A549 treated with GW870086 at 1 μM for 4 hours (cell line): Measurements from ENCODE around the gene ANOS1. TPM values are rescaled to one million over a fixed set of nuclear protein-coding genes. Genes with fewer than 3 reads are reported as not detected.

Experiments
- total RNA-seq: library from RNA; stranded (reverse); fragments of 200-300 nt; extraction: Qiagen RNA extraction; gene quantifications from 5 replicates; pipeline ENCODE4 v1.2.3, GENCODE V29; 2022; ENCODE audit warnings: low read depth

The ANOS1 gene, protein sequence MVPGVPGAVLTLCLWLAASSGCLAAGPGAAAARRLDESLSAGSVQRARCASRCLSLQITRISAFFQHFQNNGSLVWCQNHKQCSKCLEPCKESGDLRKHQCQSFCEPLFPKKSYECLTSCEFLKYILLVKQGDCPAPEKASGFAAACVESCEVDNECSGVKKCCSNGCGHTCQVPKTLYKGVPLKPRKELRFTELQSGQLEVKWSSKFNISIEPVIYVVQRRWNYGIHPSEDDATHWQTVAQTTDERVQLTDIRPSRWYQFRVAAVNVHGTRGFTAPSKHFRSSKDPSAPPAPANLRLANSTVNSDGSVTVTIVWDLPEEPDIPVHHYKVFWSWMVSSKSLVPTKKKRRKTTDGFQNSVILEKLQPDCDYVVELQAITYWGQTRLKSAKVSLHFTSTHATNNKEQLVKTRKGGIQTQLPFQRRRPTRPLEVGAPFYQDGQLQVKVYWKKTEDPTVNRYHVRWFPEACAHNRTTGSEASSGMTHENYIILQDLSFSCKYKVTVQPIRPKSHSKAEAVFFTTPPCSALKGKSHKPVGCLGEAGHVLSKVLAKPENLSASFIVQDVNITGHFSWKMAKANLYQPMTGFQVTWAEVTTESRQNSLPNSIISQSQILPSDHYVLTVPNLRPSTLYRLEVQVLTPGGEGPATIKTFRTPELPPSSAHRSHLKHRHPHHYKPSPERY
- total RNA-seq, result 0.02 to 0.07 TPM (median 0.02 TPM) in 4 of 5 replicates, not detected in the other

DNA sequence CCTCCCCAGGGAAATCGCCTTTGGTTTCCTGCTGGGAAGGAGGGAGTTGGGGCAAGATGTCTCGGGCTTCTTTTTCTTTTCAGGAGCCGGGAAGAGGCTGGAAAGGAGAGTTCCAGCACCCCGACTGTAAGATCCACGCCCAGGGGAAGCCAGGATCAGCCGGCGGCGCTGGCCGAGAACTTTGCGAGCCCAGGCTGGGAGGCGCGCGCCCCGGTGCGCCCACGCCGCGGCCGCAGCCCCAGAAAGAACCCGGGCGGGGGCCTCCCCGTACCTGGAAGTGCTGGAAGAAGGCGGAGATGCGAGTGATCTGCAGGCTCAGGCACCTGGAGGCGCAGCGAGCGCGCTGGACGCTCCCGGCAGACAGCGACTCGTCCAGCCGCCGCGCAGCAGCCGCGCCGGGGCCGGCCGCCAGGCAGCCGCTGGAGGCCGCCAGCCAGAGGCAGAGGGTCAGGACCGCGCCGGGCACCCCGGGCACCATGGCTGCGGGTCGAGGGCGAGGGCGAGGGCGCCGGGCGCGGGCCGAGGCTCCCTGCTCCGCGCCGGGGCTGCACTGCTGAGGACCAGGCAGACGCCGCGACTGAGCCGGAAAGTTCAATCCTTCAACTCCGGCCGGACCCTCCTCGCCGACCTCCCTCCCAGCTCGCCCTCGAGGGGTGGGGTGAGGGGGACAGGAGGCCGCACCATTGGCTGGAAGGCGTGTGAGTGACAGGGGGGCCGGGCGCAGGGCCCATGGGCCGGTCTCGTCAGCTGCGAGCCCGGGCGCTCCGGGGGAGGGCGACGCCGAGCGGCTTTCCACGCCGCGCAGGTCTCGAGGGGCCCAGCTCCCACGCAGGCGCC, at the start of gene ANOS1:
Gene ANOS1 (minus strand): TSS at position 579 of the 837 bp plus-strand sequence. CDS start 101 bp downstream, at position 478.

Other genes with a start within 250 kb of the ANOS1 start
- gene FAM9A, start 69.2 kb upstream of the ANOS1 start, total RNA-seq, result not detected in 5 replicates